Kidney glomerular epithelial cell (primary cell): ENCODE results near the gene HMGXB3.
"Not testable (repeated sequence)": the region's sequence is repeated elsewhere in the genome, so short reads cannot be mapped to it uniquely, and the experiment has no call there.

Experiments
- DNase-seq: peaks from one replicate; lab custom pipeline; 2025; lab: John Stamatoyannopoulos, UW

Gene HMGXB3

DNA sequence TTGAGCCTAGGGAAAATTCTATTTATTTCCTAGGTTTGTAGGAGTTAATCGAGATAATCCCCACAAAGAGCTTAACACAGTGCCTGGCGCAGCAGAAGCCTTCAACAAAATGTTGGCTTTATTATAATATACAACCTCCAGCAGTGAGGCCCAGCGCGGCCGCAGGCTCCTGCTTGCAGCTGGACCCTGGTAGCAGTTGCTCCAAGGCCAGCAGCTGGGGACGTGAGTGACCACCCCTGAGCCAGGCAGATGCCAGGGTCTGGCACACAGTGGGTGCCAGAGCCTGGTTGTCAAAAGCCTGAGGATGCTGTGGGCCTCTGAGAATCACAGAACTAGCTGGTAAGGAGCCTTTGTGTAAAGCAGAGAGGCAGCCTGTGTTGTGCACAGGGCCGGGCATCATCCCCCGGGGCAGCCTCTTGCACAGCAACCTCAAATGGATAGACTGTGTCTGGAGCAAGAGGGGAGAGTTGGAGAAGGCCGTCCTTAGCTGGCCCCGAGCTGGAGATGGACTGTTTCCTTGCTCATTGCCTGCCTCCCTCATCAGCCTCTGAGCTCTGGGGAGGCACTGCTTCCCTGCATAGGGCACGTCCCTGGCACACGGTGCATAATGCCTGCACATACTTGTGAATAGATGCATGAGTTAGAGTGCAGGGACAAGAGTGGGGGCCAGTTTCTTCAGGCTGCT lies 68.6 kb downstream of the HMGXB3 start:
- DNase-seq: no peak

DNA sequence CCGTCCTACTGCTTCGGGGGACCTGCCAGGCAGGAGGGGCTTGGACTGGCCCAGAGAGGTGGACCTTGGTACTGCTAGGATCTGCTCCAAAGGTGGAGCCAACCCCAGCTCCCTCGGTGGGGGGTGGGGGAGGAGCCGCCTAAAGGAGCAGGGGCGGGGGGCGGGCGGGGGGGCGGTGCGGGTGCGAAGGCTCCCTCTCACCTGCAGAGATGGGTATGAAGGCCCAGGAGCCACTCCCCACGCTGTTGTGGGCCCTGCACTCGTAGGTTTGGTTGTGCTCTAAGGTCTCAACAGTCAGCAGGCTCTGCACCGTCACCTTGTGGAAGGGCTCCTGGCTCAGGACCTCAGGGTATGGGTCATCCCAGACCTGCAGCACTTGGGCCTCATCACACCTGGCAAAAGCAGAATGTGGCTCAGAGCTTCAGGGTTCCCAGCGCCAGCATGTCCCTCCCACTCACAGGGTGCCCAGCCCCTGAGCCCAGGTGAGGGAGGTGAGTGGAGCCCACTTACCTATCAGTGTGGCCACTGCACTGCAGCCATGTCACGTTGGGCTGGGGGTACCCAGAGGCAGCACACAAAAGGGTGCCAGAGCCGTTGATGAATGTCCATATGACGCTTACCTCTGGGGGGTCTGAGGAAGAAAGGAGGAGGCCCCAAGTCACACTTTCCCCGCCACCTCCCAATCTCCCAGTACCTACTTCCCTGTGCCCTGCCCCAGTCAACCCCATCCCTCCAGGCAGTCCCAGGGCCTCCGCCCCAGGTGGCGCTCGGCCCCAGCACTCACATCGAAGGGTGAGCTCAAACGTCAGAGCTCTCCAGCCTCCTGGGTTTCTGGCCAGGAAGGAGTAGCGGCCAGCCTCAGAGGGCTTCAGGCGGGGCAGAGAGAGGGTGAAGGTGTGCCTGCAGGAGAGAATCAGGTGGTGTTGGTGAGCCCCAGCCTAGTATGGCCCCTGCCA lies 69.4 kb downstream of the HMGXB3 start:
- no peak for DNase-seq

DNA sequence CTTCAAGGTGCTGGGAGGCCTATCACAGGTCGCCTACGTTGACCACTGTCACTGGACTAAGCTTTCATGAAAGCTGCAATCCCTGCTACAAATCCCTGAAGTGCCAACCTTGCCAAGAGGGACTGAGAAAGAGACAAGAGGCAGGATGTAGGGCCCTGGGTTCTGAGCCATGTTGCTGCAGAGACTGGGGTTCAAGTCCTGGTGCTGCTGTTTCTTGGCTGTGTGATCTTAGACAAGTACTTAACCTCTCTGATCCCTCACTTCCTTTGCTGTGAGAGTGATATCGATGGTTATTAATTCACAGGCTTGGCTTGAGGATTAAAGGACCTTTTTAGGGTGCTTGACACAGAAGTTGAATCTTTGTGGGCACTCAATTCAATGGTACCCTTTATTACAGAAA lies 70.3 kb downstream of the HMGXB3 start:
- DNase-seq: no peak

DNA sequence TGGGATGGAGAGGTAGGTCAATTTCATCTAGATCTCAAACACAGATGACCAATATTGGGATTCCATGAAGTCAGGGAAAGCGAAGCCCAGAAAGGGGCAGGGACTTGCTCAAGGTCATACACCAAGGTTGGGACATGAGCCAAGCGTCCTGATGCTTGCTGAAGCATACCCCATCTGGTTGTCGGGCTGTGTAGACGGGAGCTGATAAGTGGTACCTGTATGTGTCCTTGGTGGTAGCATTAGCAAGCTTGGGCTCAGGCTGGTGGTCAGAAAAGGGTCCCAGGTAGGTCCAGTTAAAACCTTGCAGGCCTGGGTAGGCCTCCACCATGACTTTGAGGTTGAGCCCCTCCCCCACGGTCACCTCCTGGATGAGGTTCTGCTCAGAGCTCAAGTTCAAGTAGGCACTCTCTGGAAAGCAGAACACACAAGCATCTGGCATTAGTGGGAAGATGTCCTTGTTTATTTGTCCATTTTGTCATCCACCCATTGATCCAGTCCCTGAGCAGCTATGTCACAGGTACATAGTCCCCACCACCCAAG lies 72.6 kb downstream of the HMGXB3 start:
- no peak for DNase-seq

DNA sequence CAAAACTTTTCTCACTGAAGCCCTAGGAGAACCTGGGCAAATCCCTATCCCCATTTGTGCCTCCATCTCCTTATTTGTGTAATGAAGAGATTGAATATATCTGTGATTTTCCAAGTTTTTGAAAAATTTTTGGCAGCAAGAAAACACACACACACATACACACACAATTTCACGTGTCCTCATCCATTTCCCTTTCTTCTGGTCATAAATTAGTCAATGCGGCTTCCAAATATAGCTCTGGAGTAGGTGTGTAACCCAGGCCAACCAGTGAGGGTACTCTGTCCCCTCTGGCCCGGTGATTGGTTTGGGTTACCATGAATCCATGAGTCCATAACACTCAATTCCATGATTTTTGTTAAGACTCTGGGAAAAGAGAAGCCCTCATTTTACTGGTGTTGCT lies 73.1 kb downstream of the HMGXB3 start:
- no peak for DNase-seq

DNA sequence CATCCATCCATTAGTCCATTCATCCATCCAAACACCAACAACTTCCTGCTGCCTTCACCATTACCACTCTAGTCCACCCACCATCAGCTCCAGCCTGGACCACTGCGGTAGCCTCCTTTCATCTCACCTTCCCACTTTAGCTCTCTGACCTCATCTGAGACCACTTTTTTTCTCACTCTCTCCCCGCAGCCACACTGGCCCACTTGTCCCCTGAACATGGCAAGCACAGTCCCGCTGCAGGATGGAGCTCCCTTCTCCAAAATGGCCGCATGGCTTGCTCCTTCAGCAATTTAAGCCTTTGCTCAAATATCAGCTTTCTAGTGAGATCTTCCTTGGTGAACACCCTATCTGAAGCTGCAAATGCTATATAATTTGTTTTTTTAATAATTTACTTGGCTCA lies 74.7 kb downstream of the HMGXB3 start:
- no peak for DNase-seq

DNA sequence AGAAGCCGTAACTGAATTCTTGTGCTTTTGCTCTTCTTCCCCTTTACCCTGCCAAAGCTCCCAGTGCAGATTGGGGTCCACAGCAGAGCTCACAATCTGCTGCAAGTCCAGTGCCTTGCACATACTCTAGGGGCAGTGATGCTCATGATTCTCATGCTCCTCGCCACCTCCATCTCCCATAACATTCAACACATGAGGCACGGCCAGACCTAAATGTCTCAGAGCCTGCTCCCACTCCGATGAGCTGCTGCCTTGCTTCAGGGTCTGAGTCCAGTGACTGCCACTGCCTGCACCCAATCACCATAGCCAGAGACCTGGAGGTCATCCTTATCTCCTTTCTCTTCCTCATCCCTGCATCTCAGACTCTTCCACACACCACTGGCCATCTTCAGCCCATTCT lies 75.3 kb downstream of the HMGXB3 start:
- DNase-seq: no peak

DNA sequence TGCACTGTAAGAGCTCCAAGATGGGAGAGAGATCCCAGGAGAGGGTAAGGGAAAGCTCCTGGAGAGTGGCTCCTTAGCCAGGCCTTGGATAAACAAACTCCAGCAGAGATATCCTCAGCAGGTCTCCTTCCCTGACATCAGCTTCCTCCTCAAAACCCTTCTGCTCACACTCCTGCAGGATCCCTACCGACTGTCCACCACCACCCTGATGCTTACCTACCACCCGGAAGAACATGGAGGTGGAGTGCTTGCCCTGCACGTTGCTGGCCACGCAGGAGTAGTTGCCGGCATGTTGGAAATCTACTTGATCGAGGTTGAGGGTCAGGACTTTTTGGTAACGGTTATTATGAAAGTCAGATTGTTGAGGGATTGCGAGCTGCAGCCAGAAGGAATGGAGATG lies 76.5 kb downstream of the HMGXB3 start:
- no peak for DNase-seq

DNA sequence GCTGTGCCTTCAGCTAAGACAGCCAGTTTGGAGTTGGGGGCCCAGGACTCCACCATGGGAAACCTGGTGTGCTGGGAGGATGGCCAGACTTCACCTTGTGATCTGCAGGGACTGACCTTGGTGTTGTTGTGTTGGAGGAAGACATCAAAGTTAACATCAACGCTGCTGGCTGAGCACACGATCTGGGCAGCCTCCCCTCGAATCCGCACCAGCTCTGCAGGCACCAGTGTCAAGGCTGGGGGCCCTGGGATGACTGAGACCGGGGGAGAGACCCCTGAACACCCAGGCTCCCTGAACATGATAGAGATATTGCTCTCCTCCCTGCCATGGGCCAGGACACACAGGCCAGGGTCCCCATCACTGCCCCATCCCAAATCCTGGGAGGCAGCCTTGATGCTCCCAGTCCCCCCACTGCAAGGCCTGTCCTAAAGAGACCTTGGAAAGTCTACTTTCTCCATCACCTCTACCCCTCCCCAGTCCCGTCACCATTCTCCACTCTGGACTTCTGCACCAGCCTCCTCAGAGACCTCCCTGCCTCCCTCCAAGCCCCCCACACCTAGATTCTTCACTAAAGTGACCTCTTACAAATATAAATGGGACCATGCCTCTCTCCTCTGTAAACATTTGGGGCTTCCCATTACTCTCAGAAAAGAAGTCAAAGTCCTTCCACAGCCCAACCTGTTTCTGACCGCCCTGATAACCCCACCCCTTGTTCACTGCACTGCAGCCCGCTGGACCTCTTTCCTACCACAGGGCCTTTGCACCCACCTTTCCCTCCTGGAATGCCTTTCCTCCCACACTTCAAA lies 77.7 kb downstream of the HMGXB3 start:
- no peak for DNase-seq

DNA sequence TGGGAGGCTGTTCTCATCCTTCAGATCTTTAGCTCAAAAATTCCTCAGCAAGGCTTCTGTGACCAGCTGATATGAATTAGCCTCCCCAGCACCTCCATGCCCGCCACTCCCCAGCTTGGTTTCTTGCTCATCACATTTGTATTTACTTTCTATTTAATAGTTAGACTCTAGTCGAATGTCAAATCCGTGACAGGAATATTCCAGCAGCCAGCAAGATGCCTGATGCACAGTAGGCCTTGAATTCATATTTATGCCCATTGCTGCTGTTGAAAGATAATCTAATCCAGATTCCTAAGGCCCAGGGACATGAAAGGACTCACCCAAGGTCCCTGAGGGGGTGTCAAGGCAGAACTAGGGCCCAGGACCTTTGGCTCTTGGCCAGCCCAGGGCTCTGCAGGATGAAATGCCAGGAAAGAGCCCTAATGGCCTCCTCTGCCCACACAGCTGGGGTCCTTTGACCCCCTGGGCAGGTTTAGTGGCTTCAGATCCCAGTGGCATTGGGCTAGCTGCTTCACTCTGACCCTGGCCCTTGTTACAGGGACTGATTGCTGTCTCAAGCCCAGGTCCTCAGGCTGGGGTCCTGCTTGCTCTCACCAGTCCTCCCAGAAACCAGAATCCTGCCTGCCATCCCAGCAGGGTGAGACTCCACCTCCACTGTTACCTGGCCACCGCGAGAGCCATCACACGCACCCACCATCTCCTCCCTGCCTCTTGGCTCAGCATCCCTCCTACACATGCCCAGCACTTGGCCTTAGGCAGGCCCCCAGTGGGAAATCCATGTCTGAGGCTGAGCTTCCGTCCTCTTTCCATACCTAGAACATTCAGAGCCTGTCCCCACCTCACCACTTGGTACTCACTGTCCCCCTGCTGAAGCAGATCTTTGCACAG lies 78.5 kb downstream of the HMGXB3 start:
- no peak for DNase-seq

DNA sequence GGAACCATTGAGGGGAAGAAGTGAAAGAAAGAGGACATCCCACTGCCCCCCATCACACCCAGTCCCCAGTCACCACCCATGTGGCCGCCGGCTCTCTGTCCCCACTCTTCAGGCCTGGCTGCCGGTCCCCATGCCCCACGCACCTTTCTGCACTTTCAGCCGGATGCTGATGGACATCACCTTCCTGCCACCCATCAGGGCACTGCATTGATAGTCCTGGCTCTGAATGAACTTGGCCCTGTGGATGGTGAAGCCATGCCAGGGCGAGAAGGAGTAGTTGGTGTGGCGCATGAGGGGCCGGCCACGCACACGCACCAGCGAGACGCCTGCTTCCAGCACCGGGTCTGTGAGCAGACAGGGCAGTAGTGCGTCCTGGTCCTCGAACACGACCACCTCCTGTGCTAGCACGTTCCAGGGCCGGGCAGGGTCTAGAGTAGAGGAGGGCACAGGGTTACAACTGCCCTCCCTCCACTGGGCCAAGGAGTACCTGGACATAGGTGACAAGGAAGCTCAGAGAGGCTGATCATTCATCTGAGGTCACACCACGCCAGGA lies 79.4 kb downstream of the HMGXB3 start:
- DNase-seq: no peak

DNA sequence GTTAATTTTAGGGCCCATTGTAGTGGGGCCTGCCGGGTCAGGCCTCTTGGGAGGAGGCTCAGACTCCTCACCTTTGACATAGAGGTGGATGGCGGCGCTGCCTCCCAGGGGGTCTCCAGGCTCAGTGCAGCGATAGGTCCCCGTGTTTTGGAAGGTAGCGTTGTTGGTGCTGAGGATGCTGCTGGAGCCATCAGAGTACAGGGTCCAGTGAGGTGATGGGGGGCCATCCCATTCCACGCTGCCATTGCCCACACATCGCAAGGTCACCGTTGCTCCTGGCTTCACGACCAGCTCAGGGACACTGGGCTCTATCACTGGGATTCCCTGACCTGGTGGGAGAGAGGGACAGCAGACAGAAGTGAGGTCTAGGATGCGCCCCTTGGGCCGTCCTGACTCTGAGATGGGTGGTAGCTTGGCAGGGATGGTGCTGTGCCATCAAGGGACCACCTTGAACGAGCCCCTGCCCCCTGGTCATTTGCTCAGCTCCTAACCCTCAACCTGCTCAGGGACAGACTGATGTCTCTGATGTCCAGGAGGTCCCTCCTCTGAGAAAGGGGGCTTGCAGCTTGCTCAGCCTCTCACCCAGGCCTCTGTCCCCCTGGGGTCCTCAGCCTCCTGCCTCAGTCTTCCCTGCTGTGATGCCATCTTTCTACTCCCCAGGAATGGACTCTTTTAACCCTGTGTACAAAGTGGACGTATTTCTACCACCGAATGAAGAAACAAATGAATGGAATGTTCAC lies 80.3 kb downstream of the HMGXB3 start:
- DNase-seq: no peak

DNA sequence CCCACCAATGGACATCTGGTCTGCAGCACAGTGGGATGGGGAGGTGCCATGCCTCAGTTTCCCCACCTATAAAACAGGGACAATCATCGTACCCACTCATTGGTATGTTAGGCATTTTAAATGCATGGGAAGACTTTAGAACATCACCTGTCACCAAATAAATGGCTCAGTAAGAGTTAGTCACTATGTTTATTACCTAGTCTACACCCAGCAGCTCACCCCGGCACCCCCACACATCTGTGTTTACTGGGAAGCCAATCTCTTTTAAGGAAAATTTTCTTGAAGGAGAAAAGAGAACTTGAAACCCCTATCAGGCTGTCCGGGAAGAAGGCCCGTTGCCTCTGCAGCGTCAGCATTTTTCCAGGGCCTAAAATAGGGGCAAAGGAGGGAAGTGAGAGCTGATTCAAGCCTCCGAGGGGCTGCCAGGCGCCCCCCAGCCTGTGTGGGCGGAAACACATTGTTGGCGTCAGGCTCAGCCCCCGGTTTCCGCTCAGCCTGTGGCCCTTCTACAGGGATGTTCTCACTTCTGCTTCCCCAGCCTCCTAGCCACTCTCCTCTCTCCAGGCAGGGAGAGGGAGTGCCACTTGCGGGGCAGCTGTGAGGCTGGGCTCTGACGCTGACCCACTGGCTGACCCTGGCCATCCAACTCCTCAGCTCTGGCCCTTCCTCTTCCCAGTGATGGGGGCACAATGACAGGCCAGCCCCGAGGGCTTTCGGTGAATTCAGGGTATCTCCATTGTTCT lies 81.2 kb downstream of the HMGXB3 start:
- no peak for DNase-seq

DNA sequence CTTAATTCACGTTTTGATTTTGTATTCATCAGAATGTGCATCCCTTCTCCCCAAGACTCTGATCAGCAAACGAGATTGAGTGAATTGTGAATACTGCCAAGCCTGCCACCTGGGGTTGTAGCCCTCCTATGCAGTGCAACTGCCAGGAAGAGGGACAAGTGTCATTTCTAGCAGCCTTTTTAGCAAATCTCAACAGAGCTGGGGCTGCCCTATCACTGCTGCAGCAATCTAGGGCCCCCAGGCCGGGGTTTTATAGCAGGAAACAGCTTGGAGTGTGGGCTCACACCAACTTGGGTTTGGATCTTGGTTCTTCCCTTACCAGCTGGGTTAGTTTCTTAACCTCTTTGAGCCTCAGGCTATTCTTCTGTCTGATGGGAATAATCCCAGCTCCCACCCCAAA lies 81.8 kb downstream of the HMGXB3 start:
- no peak for DNase-seq

DNA sequence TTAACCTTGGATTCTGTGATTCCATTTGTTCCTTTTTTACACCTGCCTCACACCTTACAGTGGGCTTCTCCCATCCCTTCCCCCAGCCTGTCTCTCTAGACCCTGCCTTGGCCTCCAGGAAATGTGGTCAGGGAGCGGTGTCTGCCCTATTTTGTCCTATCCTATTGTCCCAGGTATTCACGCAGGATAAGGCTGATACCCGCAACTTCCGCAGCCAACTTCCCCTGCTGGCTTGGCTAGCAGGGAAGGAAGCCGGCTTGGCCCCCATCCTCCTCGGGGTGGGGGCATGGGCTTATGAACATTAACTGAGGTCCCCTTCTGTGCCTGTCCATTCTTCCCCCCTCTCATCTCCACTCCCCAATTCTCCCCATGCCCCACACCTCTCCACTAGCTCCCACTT lies 82.3 kb downstream of the HMGXB3 start:
- DNase-seq: no peak

DNA sequence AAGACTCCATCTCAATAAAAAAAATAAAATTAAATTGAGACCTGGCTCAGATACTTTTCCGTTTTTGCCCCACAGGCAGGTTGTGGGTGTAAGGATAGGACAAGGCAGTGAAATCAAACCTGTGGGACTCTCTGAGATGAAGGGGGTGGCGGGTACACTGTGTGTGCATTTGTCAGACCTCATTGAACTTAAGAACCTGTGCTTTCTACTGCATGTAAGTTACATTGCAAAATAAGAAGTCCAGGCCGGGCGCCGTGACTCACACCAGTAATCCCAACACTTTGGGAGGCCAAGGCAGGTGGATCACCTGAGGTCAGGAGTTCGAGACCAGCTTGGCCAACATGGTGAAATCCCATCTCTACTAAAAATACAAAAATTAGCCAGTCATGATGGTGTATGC lies 84.2 kb downstream of the HMGXB3 start:
- DNase-seq: not testable (repeated sequence)

DNA sequence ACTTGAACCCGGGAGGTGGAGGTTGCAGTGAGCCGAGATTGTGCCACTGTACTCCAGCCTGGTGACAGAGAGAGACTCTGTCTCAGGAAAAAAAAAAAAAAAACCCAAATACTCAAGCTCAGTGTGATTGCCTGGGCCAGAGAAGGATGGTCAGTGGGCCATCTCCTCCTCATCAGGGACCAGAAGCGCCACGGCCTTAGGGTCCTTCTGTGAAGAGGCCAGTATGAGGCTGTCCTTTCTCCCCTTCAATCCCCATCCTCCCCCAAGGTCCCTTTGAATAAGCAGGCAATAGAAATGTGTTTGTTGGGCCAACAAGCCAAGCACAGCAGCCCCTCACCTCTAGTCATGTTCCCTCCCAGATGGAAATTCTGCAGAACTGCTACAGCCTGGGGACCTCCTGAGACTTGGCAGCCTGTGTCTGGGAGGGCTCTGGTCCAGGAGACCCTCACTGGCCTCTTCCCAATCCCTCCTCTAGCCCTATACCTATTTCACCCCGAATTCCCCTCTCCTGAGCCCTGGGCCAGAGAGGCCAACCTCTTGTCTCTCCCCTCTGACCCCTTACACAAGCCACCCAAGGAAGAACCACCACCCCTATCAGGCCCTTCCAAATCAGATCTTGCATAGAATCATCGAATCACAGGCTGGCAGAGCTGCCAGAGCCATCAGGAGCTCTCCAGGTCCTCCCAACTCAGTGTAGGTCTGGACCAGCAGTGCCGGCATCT lies 84.8 kb downstream of the HMGXB3 start:
- DNase-seq: no peak

DNA sequence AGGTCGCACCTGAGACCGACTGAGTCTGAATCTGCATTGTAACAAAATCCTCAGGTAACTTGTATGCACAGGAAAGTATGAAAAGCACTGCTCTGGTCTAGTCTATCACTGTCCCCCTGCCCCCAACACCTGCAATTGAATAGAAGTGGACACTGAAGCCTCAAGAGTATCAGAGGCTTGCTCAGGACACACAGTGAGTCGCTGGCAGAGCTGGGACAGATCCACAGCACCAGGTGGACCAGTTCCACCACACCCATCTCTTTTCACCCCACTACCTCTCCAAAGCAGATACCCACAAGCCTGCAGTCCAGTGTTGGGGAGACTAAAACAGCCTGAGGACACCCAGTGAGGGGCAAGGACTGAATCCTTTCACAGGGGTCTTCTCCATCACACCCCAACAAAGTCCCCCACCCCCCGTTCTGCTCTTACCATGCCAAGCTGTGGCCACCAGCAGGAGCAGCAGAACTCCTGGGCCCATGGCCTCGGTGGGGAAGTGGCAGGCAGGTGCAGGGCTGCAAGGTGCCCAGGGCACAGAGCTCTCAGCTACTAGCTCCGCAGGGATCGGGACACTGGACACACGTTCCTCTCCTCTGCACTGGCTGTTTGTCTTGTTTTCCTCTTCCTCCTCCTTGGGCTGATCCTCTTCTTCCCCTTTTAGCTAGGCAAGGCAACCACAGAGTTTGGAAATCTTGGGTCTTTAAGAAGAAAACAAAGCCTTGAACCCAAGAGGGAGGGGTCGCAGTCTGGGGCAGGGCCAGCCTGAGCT lies 85.6 kb downstream of the HMGXB3 start, which contains the start of gene CSF1R:
Gene CSF1R (minus strand): TSS at position 605 of the 766 bp plus-strand sequence. CDS start 127 bp downstream, at position 478.
- no peak for DNase-seq
